ENCODE results near the gene ARL3. TPM values are rescaled to one million over a fixed set of nuclear protein-coding genes. Genes with fewer than 3 reads are reported as not detected.

The ARL3 gene
- total RNA-seq, 2 donors from 2014 or later: 1.8 to 4.0 TPM

DNA sequence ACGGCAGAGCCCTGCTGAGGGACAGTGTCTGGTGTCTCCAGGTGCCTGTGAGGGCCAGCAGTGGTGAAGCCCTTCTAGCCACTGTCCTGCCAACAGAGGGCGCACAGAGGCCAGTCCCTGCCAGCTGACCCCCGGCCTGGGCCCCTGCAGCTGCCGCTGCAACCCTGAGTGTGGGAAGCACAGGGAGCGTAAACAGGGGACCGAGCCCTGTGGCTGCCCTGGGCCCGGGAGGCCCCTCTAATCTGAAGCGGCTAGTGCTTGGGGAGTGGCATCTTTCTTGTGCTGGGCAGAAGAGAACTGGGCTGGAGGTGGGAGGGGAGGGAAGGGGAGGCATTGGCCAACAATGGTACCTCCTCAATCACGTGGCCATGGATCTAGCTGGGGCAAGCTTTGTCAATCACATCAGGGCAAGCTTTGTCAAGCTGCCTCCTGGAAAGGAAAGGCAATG is 35.3 kb downstream of the ARL3 start:
- no peaks in the 10 kb centered on the region for H3K27me3 ChIP-seq
- peak; percentile 84 for ATAC-seq
- 0 to 6% methylated on average over 1 to 5 of the region's 9 CpGs for WGBS, 2 donors
- TF ChIP-seq POLR2A (IDR thresholded peaks at IDR 0.05) (no peak), CTCF (IDR thresholded peaks at IDR 0.05) (peak; percentile 54 to 78 (median 68))
- intact Hi-C loops (cut with DNase I): no loop called here
- peak; percentile 78 to 86 (median 81) for DNase-seq
- peak overlapping the region in 3 of 4 donors; percentile 19 to 65 (median 50) for H3K27ac ChIP-seq
- H3K4me3 ChIP-seq: no peak overlapping the region
- H3K9me3 ChIP-seq: no peaks in the 10 kb centered on the region
- H3K4me1 ChIP-seq: peaks cover 35% of the 10 kb centered on the region
- no peaks in the 10 kb centered on the region for H3K36me3 ChIP-seq (replicated peaks in 1 of 2; ENCODE audit: insufficient read depth in 1 of 2, low read depth in 2 of 2)

DNA sequence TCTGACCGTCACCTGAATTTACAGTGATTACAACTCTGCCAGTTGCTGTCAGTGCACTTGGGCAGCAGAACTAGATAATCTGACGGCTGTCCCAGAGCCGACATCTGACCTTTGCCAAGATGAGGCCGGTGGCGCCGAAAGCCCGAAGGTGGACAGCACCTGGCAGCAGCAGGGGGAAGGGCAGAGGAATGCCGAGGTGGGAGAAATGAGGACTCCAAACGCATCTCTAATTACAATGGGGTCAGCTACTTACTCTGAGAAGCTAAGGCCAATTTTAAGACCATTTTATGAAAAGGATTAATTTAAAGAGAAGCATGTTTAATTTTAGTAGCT is 36.2 kb downstream of the ARL3 start:
- 36 to 39% methylated on average over 9 of the region's 9 CpGs for WGBS, 2 donors
- Histone ChIP-seq H3K4me3 (no peak overlapping the region), H3K36me3 (replicated peaks in 1 of 2; ENCODE audit: insufficient read depth in 1 of 2, low read depth in 2 of 2) (no peaks in the 10 kb centered on the region), H3K27ac (peak overlapping the region in 1 of 4 donors; percentile 61), H3K9me3 (no peaks in the 10 kb centered on the region), H3K4me1 (peaks cover 35% of the 10 kb centered on the region), H3K27me3 (no peaks in the 10 kb centered on the region)
- DNase-seq: no peak
- ATAC-seq: no peak
- TF ChIP-seq CTCF (IDR thresholded peaks at IDR 0.05) (no peak), POLR2A (IDR thresholded peaks at IDR 0.05) (no peak)
- intact Hi-C loops (cut with DNase I): no loop called here

DNA sequence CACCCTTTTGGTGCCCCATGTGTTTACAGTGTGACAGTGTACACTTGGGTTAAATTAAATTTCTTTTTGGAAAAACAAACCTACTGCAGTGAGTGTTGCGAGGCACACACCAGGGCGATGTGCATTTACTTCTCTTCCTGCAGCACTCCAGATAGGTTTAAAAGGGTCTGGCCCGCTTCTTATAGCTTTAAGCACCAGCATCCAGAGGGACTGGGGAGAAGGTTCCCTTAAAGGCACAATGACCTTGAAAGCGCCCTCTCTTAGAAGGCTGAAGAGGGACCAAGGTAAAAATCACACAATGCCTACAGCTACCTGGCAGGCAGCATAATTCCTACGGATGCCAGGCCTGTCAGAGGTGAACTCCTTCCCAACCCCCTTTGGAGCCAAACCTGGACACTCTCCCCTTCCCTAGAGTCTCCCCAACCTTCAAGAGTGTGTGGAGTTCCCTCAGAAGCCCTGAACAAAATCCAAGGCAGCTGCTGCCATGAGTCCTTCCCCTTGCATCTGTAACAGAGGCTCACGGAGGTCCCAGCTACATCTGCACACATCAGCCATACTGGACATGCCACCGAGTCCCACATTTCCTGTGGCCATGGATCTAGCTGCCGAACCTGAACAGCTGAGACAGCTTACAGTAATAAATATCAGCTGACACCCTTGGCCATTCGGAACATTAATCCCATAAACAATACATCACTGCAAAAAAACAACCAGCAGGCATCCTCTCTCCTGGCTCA is 36.7 kb downstream of the ARL3 start:
- intact Hi-C loops (cut with DNase I): no loop called here
- H3K4me3 ChIP-seq: no peak overlapping the region
- H3K36me3 ChIP-seq (replicated peaks in 1 of 2; ENCODE audit: insufficient read depth in 1 of 2, low read depth in 2 of 2): no peaks in the 10 kb centered on the region
- H3K27me3 ChIP-seq: no peaks in the 10 kb centered on the region
- 57 to 71% methylated on average over 9 of the region's 9 CpGs for WGBS, 2 donors
- ATAC-seq: no peak
- peak overlapping the region in 2 of 4 donors; percentile 28 to 61 for H3K27ac ChIP-seq
- H3K9me3 ChIP-seq: no peaks in the 10 kb centered on the region
- DNase-seq: no peak
- H3K4me1 ChIP-seq: peaks cover 35% of the 10 kb centered on the region
- no peak for TF ChIP-seq CTCF (IDR thresholded peaks at IDR 0.05)
- no peak for TF ChIP-seq POLR2A (IDR thresholded peaks at IDR 0.05)

DNA sequence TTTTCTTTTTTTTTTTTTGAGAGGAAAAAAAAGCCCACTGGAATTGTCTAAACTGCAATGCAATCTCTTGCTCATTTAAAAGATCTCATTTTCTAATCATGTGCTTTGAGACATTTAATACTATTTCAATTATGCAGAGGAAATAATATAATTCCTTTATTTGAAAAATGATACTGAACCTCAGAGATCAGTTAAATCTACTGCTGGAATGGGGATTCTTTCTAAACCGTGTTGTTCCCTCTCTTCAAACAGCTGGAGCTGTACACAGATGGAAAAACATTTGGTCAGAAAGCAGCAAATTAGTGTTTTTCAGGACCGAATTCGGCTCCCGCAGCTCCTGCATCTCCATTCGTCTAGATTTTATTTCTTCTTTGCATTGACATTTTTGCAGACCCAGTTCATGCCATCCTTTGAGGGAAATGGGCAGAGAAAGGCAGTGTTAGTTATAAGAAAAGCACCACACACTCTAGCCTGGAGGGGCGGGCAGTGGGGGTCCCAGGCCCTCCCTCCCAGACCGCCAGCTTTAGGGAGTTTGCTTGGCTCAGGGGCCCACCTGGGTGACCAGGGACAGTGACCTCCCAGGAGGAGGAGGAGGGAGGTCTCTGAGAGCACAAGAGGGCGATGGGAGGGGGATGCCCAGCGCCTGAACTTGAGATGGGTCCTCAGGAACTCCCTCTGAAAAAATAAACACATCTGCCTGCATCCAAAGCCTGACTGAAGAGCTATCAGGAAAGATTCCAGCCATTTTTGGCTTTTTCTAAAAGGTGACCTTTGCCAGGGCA is 37.5 kb downstream of the ARL3 start:
- no peaks in the 10 kb centered on the region for H3K9me3 ChIP-seq
- no peak for DNase-seq
- peaks cover 35% of the 10 kb centered on the region for H3K4me1 ChIP-seq

More for the DNA sequence above, 37.5 kb downstream of the ARL3 start:
- no peak for TF ChIP-seq CTCF (IDR thresholded peaks at IDR 0.05)
- no peak for TF ChIP-seq POLR2A (IDR thresholded peaks at IDR 0.05)
- Histone ChIP-seq H3K27ac (peak overlapping the region in 1 of 4 donors; percentile 61), H3K36me3 (replicated peaks in 1 of 2; ENCODE audit: insufficient read depth in 1 of 2, low read depth in 2 of 2) (no peaks in the 10 kb centered on the region), H3K27me3 (no peaks in the 10 kb centered on the region), H3K4me3 (no peak overlapping the region)
- 86 to 87% methylated on average over 9 of the region's 9 CpGs for WGBS, 2 donors
- intact Hi-C loops (cut with DNase I): no loop called here
- no peak for ATAC-seq

All from body of pancreas (tissue), 4 donors.